GM12892 (cell line): Measurements from ENCODE around the gene CMIP.

Source experiments
- POLR2A ChIP-seq: IDR thresholded peaks from 2 replicates; pipeline ENCODE4 v1.6.1; 2011; ENCODE audit warnings: low read depth, low read length, control low read depth
- TAF1 ChIP-seq: IDR thresholded peaks from 2 replicates; pipeline ENCODE4 v1.6.1; 2011; ENCODE audit warnings: low read depth, mild to moderate bottlenecking, control low read depth, low read length, borderline replicate concordance

- TF ChIP-seq TAF1 (no peak), POLR2A (no peak)
Observed at GRCh38 chr16:81408409-81408950, 36.1 kb upstream of the CMIP start.
